ENCODE data around the gene CTNNA3. TPM values are rescaled to one million over a fixed set of nuclear protein-coding genes. Genes with fewer than 3 reads are reported as not detected.

The CTNNA3 gene
- total RNA-seq, 6 experiments from 2014 or later, result 0.19 to 3.6 (median 1.2) TPM

GRCh38 chr10:67075491-67075971, 620.5 kb downstream of the CTNNA3 start:
- H3K4me1 ChIP-seq, result peaks cover 0 to 21% (median 7%) of the 10 kb centered on the region in 4 donors
- peaks cover 0 to 3% (median 0%) of the 10 kb centered on the region in 4 donors for H3K9me3 ChIP-seq
- intact Hi-C loops (cut with DNase I), result no loop called here
- DNase-seq (no peak), ATAC-seq (no peak)
- no peaks in the 10 kb centered on the region for H3K36me3 ChIP-seq
- 63% methylated on average over 4 of the region's 4 CpGs for WGBS (ENCODE audit: insufficient coverage, low coverage, low lambda C conversion rate, missing lambda C conversion rate)
- H3K4me3 ChIP-seq, result no peak overlapping the region
- H3K27ac ChIP-seq, result no peak overlapping the region
- TF ChIP-seq, protein P1, sequence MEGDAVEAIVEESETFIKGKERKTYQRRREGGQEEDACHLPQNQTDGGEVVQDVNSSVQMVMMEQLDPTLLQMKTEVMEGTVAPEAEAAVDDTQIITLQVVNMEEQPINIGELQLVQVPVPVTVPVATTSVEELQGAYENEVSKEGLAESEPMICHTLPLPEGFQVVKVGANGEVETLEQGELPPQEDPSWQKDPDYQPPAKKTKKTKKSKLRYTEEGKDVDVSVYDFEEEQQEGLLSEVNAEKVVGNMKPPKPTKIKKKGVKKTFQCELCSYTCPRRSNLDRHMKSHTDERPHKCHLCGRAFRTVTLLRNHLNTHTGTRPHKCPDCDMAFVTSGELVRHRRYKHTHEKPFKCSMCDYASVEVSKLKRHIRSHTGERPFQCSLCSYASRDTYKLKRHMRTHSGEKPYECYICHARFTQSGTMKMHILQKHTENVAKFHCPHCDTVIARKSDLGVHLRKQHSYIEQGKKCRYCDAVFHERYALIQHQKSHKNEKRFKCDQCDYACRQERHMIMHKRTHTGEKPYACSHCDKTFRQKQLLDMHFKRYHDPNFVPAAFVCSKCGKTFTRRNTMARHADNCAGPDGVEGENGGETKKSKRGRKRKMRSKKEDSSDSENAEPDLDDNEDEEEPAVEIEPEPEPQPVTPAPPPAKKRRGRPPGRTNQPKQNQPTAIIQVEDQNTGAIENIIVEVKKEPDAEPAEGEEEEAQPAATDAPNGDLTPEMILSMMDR (IDR thresholded peaks at IDR 0.05), result no peak
- TF ChIP-seq POLR2A (IDR thresholded peaks at IDR 0.05), result no peak
- H3K27me3 ChIP-seq, result no peaks in the 10 kb centered on the region

GRCh38 chr10:67072654-67073053, 623.3 kb downstream of the CTNNA3 start:
- no peak for DNase-seq
- 90% methylated on average over 1 of the region's 1 CpG for WGBS (ENCODE audit: insufficient coverage, low coverage, low lambda C conversion rate, missing lambda C conversion rate)
- H3K36me3 ChIP-seq, result no peaks in the 10 kb centered on the region
- TF ChIP-seq, protein P1 (IDR thresholded peaks at IDR 0.05), result no peak
- no peak for TF ChIP-seq POLR2A (IDR thresholded peaks at IDR 0.05)
- H3K27me3 ChIP-seq, result no peaks in the 10 kb centered on the region
- no peak overlapping the region for H3K4me3 ChIP-seq
- ATAC-seq, result peak in 3 of 4 donors; percentile 30 to 68 (median 65)
- H3K27ac ChIP-seq, result no peak overlapping the region
- H3K4me1 ChIP-seq, result peaks cover 0 to 21% (median 7%) of the 10 kb centered on the region in 4 donors
- peaks cover 0 to 3% (median 0%) of the 10 kb centered on the region in 4 donors for H3K9me3 ChIP-seq
- intact Hi-C loops (cut with DNase I), result no loop called here

DNA sequence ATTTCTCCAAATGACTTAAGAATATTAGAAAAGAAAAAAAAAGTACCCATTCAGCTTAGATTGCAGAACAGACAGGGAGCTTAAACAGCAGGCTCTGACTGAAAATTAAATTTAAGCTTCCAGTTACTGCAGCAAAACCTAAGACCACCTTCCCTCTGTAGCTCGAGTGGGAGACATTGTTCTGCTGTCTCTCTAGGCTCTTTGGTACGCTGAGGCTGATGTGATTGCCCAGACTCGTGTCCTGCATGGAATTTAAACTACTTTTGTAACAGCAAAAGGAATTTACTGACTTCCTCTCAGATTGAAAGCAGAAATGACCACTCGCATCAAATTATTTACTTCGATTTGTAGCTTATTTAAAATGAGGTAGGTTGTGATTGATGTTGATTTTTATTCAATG, 645.6 kb downstream of the CTNNA3 start:
- Histone ChIP-seq H3K9me3 (no peaks in the 10 kb centered on the region), H3K27ac (no peak overlapping the region), H3K27me3 (no peaks in the 10 kb centered on the region), H3K4me1 (no peaks in the 10 kb centered on the region), H3K4me3 (no peak overlapping the region), H3K36me3 (no peaks in the 10 kb centered on the region)
- ATAC-seq, result no peak
- TF ChIP-seq, protein P1 (IDR thresholded peaks at IDR 0.05), result no peak
- TF ChIP-seq POLR2A (IDR thresholded peaks at IDR 0.05), result no peak
- 59% methylated on average over 5 of the region's 5 CpGs for WGBS (ENCODE audit: insufficient coverage, low coverage, low lambda C conversion rate, missing lambda C conversion rate)
- DNase-seq, result no peak
- intact Hi-C loops (cut with DNase I), result no loop called here

DNA sequence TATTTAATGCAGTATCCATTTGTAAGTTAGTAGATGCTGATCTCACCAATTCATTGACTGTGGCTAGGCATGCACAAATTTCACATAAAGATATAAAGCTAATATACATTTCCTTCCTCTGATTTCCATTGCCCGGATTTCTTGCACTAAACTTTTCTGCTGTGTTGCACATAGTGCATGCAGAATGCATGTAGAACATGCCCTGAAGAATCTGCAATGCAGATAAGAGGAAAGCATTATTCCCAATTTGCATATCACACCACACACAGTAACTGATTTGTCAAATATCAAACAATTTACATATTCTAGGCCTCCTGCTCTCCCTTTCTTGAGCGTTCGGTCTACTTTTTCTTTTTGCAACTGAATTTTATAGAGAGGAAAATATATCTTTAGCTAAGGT, 646.0 kb downstream of the CTNNA3 start:
- Histone ChIP-seq H3K36me3 (no peaks in the 10 kb centered on the region), H3K27ac (no peak overlapping the region), H3K27me3 (no peaks in the 10 kb centered on the region), H3K4me3 (no peak overlapping the region), H3K4me1 (no peaks in the 10 kb centered on the region), H3K9me3 (no peaks in the 10 kb centered on the region)
- no peak for TF ChIP-seq POLR2A (IDR thresholded peaks at IDR 0.05)
- DNase-seq (no peak), ATAC-seq (no peak)
- WGBS (ENCODE audit: insufficient coverage, low coverage, low lambda C conversion rate, missing lambda C conversion rate), result 85% methylated on average over 3 of the region's 3 CpGs
- intact Hi-C loops (cut with DNase I), result no loop called here

- Histone ChIP-seq H3K27me3 (no peaks in the 10 kb centered on the region), H3K4me1 (no peaks in the 10 kb centered on the region), H3K4me3 (no peak overlapping the region), H3K27ac (no peak overlapping the region), H3K36me3 (no peaks in the 10 kb centered on the region), H3K9me3 (no peaks in the 10 kb centered on the region)
- intact Hi-C loops (cut with DNase I), result no loop called here
- no peak for ATAC-seq
- no peak for TF ChIP-seq POLR2A (IDR thresholded peaks at IDR 0.05)
- TF ChIP-seq, protein P1 (IDR thresholded peaks at IDR 0.05), result no peak
- DNase-seq, result no peak
- WGBS (ENCODE audit: insufficient coverage, low coverage, low lambda C conversion rate, missing lambda C conversion rate), result 77% methylated on average over 3 of the region's 3 CpGs
These were observed 649.5 kb downstream of the CTNNA3 start for GRCh38 chr10:67046507-67046906.

Data from right lobe of liver (tissue), 6 donors.